GM18511 (cell line): ENCODE results near the gene TBL3.
"Not testable (repeated sequence)": the region's sequence is repeated elsewhere in the genome, so short reads cannot be mapped to it uniquely, and the experiment has no call there.

Experiments used
- ATAC-seq: cut with Tn5 transposase; IDR thresholded peaks from one replicate; pipeline ENCODE4 v1.9.1; 2021; ENCODE audit warnings: mild to moderate bottlenecking, moderate library complexity; ENCODE audit not compliant: unreplicated experiment

TBL3 gene

DNA sequence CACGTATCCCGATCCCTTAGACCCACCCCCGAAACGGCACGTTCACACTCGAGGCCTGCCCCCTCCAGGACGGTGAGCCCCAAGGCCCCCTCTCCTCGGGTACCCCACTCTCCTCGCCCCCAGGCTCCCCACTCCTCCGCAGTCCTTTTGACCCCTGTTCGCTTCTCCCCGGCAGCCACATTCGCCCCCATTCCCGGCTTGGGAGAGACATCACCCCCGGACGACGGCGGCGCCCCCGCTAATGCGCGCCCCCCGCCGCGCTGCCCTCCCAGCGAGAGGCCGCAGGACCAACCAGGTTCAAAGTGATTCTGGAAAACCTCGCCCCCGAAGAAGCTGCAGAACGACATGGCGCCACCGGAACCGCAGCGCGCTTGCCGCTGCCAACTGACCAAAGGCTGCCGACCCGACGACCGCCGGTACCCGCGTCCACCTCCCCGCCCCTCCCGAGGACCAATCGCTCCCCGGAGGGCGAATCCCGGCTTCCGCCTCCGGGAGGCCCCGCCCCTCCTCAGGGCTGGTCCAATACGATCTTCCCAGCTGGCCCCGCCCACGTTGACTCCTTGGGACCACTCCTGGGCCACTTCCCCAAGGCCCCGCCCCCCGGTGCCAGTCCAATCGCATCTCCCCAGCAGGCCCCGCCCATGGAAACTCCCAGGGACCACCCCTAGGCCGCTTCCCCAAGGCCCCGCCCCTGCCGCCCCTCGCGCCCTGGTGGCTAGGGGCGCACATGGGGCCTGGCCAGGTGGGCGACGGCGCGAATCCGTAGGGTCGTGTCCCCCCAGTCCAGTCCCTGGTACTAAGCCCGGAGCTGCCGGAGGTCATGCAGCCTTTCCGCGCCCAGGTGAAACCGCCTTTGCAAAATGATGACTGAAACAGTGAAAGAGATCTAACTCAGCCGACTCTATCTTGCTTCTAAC lies 28.8 kb upstream of the TBL3 start, which contains the start of gene MSRB1:
MSRB1 (minus strand) TSS at position 390 of the 917 bp plus-strand sequence; CDS start at position 347, 43 bp downstream.
- ATAC-seq: peak; percentile 93

GRCh38 chr16:1944612-1945199 lies 27.1 kb upstream of the TBL3 start:
- ATAC-seq: no peak

DNA sequence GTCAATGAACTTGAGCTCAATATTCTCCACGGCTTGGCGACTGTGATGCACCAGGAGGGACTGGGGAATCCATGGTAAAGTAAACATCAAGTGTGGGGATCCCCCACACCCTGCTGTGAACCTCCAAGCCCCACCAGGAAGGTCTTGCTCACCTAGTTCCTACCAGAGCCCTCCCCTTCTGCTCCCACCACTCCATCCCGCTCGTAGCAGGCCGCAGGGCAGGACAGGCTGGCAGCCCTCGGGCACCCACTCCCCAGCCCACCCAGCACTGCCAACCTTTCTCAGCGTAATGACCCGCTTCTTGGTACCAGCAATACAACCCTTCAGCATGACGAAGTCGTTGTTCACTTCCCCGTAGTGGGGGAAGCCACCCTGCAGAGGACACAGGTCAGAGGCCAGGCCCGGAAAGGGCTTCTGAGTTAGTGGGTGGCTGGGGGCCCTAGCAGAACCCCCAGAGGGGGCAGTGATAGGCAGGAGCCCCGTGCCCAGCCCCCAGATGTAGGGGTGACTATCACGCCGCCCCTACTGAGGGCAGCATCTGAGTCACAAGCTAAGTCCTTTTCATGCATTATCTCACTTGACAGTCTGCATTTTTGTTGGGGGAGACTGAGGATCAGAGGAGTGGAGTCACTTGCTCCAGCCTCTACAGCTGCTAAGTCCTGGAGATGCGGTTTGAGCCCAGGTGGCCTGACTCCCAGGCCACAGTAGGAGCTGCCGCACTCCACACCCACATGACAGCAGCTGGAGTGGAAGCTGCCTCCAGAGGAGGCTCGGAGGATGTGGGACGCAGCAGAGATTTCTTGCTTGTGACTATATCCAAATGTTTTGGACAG lies 26.1 kb upstream of the TBL3 start:
- ATAC-seq: no peak

- no peak for ATAC-seq
These were observed 25.1 kb upstream of the TBL3 start for GRCh38 chr16:1946495-1947368.

DNA sequence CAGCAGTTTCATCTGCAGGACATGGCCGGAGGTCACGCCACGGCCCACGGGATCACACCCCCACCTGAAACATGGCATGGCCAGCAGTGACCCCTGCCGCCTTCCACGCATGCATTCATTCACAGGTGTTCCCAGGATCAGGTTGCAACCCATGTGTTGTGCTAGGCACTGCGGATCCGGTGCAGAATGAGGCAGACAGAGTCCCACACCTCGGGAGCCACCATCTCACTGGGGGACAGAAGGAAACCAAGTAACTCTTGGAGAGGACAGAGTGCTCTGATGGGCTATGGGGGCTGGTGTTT lies 24.5 kb upstream of the TBL3 start:
- ATAC-seq: no peak

- no peak for ATAC-seq
These were observed 22.3 kb upstream of the TBL3 start for GRCh38 chr16:1949507-1949906.

- no peak for ATAC-seq
These were observed 21.8 kb upstream of the TBL3 start for GRCh38 chr16:1950047-1950446.

GRCh38 chr16:1950559-1950958 lies 21.3 kb upstream of the TBL3 start:
- ATAC-seq: no peak

- ATAC-seq: no peak
These were observed 18.1 kb upstream of the TBL3 start for GRCh38 chr16:1953734-1954133.

- ATAC-seq: not testable (repeated sequence)
These were observed 14.3 kb upstream of the TBL3 start for GRCh38 chr16:1957434-1958142.

DNA sequence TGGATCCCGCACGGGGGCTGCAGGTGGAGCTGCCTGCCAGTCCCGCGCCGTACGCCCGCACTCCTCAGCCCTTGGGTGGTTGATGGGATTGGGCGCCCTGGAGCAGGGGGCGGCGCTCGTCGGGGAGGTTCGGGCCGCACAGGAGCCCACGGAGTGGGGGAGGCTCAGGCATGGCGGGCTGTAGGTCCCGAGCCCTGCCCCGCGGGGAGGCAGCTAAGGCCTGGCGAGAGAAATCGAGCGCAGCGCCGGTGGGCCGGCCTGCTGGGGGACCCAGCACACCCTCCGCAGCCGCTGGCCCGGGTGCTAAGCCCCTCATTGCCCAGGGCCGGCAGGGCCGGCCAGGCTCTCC lies 13.7 kb upstream of the TBL3 start:
- not testable (repeated sequence) for ATAC-seq

DNA sequence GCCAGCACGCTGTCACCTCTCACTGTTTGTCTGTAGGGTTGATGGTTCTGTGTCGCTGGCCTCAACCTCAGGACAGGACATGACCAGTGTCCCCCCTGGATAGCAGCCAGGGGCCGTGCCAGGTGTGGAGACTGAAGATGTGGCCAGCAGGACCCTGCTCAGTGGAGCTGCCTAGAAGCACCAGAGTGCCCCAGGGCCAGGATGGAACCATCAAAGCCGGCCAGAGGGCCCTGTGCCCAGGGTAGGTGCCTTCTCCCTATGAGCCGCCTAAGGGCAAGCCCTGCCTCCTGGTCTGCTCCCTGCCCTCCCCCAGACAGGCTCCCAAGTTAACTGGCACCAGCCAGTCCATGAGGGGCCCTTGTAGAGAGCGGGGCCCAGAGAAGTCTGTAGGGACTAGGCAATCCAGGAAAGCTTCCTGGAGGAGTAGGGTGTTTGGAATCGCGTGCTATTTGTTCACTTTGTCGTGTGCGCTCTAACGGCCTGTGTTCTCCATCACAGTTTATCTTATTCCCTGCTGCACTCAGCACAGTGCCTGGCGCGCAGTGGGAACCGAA lies 13.1 kb upstream of the TBL3 start:
- no peak for ATAC-seq

- ATAC-seq: peak; percentile 75
These were observed 12.4 kb upstream of the TBL3 start, which contains the start of gene NDUFB10 for GRCh38 chr16:1959269-1960039. NDUFB10 (plus strand) TSS chr16:1959538; CDS start chr16:1959625, 87 bp downstream.

GRCh38 chr16:1960665-1961630 lies 10.9 kb upstream of the TBL3 start:
- no peak for ATAC-seq

DNA sequence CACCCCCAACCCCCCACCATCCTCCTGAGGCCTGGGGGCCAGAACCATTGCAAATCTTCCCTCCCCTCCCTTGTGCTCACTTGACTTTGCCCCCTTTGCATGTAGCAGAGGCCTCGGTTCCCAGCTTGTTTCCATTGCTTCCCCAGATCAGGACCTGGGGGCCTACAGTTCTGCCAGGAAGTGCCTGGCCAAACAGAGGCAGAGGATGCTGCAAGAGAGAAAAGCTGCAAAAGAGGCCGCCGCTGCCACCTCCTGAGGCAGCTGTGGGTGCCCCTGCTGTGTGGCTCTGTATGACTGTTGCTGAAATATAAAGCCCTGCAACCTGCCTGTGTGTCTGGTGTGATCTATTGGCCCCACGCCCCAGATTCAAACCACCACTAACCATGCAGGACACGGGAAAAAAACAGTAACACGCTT lies 10.2 kb upstream of the TBL3 start:
- ATAC-seq: no peak

DNA sequence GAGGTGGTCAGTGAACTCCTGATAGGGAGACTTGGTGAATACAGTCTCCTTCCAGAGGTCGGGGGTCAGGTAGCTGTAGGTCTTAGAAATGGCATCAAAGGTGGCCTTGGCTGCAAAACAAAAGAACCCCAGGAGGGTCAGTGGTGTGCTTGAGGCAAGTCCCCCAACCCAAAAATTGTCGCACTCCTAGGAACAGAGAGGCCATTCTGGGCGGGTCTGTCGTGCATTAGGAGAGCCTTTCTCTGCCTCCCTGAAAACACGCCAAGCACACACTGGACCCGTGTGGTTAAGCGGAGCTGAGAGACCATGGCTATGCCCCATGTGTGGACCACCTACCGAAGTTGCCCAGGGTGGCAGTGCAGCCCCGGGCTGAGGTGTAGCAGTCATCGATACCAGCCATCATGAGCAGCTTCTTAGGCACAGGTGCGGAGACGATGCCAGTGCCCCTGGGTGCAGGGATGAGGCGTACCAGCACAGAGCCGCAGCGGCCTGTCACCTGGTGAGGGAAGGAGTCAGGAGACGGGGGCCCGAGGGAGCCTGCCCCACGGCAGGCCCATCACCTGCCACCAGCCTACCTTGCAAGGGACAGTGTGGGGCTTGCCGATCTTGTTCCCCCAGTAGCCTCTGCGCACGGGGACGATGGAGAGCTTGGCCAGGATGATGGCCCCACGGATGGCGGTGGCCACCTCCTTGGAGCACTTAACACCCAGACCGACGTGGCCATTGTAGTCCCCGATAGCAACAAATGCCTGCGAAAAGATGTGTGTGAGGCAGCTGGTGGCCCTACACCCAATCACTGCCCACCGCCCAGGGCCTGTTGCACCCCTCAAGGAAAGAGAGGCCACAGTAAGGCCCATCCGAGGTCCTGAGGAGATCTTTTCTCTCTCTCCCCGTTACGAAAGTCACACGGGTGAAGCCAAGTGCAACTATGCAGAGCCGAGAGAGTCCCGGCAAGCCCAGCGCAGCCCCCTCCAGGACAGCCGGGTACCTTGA lies 9.4 kb upstream of the TBL3 start:
- not testable (repeated sequence) for ATAC-seq
